NK-92 treated with Interleukin-12 subunit alpha and Interleukin-12 subunit beta, amount 100 ng/mL, for 24 hours (cell line): ENCODE results near the gene OXLD1.

Experiments used
- DNase-seq: peaks from one replicate; lab custom pipeline; 2025; lab: John Stamatoyannopoulos, UW

The OXLD1 gene

DNA sequence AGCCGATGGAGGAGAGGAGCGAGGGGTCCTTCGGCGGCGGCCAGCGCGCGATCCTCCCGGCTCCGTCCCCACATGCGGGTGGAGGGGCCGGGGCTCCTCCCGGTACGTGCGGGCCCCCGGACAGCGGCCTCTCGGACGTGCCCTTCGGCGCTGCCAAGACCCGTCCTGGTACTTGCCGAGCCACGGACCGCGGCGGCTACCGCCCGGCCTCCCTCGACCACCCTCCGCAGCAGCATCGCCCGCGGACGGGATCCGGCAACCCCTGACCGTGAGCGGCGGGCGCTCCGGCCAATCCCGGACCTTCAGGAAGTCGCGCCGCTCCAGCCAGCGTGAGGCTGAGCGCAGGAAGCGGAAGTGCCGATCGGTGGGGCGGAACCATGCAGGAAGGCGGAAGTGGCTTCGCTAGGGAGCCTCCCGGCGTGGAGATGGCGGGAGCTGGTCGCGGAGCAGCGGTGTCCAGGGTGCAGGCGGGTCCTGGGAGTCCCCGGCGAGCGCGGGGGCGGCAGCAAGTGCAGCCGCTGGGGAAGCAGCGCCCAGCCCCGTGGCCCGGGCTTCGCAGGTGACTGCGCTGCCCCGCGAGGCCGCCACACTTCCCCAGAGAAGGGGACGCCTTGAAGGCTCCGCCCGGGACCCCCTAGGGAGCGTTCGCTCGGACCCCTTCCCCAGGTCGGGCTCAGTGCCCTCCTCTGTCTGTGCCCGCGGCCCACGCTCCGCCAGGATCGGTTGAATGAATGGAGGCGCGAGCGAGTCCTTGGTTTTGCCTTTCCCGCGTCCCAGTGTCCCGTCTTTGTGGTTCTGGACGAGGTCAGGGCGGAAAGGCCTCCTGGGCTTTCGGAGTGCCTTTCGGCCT is at the start of gene OXLD1, which contains the start of gene CCDC137:
OXLD1 (minus strand) TSS at position 264 of the 850 bp plus-strand sequence; CDS start at position 236, 28 bp downstream.
CCDC137 (plus strand) TSS at position 396 of the 850 bp plus-strand sequence; CDS start at position 426, 30 bp downstream.
- DNase-seq = peak; percentile 92

DNA sequence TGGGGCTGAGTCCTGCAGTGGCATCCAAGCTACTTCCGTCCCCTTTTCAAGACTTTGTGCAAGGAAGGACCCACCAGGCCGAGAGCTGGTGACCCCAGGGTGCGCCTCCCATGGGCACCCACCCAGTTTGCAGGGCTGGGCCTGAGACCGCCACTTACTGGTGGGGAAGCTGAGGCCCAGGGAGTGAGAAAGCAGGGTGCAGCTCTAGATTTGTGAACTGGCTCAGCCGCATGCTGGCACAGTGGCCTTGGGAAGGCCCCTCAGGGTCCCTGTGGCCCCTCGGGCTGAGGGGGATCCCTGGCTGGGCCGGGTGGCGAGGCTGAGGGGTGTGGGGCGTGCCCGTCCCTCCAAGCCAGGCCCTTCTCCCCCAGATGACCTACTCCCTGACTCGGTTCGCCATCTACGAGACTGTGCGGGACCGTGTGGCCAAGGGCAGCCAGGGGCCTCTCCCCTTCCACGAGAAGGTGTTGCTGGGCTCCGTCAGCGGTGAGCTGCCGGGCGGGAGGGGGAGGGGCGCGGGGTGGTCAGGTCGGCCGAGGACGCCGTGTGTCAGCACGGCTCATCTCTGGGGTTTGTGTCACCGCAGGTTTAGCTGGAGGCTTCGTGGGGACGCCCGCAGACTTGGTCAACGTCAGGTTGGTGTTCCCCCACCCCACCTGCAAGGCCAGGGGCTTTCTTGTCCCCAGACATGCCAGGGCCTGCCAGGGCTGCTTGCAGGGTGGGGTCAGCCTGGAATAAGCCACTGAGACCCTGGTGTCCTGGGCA is 48.9 kb upstream of the OXLD1 start:
- no peak for DNase-seq

- DNase-seq = no peak
These were observed 48.2 kb upstream of the OXLD1 start for GRCh38 chr17:81714412-81715106.

DNA sequence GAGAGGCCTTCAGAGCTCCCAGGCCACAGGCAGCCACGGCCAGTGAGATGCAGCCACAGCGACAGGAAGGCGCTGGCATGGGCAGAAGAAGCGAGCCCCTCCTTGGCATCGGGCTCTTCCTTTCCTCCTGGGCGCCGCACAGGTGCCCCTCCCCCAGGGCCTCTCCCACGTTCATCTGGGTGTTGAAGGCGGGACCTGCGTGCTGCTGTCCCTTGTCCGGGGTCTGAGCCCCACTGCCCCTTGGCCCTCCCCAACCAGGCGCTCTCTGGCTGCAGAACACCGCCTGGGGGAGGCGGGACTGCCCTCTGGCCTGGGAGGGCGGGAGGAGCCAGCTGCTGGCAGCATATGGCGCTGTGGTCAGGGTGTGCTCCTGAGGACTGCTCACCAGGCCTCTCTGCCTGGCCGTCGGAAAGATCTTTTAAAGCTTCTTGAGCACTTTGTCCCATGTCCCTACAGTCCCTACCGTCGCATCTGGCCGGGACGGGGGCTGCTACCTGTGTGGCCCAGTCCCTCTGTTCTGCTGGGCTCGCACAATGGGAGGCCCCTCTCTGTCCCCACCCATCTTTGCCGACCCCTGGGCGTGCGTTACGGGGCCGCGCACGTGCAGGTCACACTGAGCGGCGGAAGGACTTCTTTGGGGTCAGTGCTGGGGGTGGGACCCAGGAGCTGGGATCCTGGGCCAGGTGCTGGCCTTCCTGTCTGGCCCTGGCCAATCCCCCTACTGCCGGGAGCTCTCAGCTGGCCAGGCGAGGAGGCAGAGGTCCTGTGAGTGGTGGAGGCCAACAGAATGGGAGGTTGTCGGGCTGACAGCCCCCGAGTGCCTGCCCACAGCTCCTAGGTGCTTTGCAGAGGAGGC is 47.4 kb upstream of the OXLD1 start:
- no peak for DNase-seq

DNA sequence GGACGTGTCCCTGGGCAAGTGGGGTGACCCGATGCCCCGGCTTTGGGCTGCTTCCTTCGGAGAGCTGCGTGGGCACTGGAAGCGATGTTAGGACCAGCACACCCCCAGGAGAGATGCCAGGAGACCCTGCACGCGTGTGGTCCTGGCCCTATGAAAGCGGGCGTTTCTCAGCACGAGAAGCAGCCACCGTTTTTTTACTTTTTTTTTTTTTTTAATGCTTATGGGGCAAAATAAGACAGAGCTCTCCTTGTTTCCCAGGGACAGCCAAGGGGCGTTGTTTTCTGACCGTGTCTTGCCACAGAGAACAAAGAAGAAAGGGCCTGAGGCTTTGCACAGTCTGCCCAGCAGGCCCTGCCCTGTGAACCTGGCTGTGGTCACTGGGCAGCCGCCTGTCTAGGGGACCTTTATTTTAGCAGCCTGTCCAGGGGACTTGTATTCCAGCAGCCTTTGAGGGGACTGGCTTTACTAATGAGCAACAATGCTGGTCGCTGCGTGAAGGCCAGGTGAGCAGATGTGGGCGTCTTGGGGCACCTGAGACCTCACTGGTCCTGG is 46.7 kb upstream of the OXLD1 start:
- no peak for DNase-seq

DNA sequence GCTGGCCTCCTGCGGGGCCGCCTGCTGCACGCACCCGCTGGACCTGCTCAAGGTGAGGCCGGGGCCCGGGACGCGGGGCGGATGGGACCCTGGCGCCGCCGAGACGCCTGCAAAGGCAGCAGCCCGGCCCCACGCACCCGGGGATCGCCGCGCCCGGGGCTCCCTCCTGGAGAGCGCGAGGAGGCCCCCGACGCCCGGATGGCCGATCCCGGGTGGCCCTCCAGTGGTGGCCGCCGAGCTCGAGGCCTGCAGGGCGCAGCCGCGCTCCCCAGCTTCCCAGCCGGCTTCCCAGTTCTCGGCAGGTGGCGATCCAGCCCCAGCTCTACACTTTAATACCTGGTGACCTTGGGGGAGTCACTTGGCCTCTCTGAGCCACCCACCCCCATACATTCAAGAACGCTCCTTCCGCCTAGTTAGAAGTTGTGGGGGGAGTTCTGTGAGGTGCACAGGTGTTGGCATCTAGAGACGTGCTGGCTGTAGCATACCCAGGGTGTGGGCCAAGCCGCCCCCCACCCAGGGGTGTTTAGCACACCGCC is 46.1 kb upstream of the OXLD1 start:
- no peak for DNase-seq

- peak; percentile 66 for DNase-seq
These were observed 45.5 kb upstream of the OXLD1 start, which contains the start of gene SLC25A10 for GRCh38 chr17:81711814-81712467. Gene SLC25A10, plus strand, starts transcription at chr17:81712284. Its CDS starts 143 bp downstream, at chr17:81712427.

GRCh38 chr17:81710514-81711308 is 44.3 kb upstream of the OXLD1 start:
- no peak for DNase-seq

GRCh38 chr17:81708739-81709185 is 42.4 kb upstream of the OXLD1 start:
- DNase-seq = no peak

DNA sequence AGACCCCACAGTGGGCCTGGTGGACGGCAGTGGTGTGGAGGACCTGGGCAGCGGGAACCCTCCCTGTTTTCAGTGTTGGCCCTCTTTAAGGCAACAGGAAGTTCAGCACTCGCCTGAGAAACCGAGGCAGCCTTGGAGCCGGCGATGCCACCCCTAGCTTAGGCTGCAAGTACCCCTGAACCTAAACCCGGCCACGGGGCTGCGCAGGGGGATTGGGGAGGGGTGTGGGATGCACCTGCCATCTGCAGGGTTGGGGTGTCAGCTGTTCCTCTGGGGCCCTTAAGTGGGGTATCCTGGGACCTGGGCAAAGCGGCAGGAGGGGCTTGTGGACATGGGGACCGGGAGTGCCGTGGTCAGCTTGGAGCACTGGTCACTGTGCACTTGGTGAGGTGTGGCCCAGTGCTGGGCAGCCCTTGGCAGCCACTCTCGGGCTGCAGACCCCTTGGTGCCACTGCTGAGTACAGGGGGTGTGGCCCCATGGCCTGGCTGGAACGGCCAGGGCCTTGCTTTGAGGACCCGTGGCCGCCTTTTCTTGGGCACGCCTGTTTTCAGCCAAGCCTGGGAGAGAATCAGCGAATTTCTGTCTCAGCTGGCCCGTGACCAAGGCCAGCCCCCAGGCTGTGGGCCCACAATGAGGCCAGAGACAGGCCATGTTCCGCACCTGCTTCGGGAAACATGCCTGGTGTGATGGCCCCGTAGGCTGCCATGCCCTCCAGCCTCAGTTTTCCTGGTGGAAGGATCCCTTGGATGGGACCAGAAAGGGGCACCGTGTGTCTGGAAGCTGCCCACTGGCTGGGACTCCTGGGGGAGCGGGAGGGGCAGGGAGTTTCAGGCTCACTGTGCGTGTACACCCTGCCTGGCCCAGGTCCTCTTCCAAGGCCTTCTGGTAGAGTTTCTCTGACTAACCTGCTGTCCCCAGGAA is 41.6 kb upstream of the OXLD1 start:
- DNase-seq = no peak

DNA sequence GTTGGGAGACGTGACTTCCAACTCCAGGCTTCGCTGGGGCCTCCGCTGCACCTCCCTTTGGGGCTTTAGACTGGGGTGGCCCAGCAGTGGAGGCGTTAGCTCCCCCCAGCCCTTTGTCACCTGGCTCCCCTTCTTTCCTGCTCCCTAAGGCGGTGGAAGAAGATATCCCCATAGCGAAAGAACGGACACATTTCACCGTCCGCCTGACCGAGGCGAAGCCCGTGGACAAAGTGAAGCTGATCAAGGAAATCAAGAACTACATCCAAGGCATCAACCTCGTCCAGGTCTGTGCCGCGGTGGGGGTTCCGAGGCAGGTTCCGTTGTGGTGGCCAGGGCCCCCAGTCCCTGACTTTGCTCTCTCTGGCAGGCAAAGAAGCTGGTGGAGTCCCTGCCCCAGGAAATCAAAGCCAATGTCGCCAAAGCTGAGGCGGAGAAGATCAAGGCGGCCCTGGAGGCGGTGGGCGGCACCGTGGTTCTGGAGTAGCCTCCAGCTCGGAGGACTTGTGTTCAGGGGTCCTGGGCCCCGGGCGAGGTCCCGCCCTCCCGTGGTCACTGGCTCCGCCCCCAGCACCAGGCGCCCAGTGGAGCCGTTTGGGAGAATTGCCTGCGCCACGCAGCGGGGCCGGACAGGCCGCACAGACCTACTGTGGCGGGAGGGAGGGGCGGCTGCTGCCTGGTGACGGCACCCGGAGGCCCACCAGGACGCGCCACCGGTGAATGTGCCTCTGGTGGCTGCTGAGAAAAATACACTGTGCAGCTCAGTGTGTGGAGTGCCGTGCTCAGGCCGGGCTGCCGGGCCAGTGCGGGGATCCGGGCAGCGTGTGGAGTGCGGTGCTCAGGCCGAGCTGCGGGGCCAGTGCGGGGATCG is 40.6 kb upstream of the OXLD1 start:
- DNase-seq = no peak

DNA sequence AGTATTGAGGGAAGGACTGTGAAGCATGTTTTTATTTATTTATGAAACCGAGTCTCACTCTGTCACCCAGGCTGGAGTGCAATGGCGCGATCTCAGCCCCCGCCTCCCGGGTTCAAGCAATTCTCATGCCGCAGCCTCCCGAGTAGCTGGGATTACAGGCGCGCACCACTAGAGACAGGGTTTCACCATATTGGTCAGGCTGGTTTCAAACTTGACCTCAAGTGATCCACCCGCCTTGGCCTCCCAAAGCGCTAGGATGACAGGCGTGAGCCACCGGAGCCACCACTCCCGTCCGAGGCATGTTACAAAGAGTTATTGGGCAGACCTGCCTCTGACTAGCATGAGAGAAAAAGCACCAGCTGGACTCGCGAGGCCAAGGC is 39.8 kb upstream of the OXLD1 start:
- no peak for DNase-seq

DNA sequence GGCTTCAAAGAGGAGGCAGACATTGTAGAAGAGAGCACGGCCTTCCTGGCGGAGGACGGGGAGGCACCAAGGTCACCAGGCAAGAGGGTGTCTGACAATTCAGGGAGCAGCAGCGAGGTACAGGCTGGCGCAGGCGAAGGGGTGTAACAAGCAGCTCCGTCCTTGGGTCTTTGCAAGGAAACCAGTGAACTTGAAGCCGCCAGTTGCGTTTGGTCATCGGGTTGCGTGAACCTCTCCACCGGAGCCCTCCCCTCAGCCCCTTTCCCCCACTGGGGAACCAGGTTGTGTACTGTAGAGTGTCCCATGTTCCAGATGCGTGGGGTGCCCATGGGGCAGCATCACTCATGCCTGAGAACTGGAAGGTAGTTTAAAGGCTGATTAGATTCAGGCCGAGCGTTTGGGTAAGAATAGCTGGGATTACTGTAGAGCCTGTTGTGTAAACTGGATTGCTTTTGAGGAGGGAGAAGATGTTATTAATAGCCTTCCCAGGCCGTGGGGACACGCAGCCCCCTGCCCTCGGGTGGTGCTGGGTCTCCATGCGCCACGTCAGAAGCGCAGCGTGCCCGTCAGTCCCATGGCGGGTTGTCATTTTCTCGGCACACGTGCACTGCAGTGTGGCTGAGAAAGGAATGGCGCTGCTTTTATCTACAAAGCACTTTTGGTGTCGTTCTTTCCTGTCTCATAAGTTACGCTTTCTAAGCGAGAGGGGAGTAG is 39.3 kb upstream of the OXLD1 start:
- no peak for DNase-seq

- no peak for DNase-seq
These were observed 37.6 kb upstream of the OXLD1 start for GRCh38 chr17:81703747-81704654.

- DNase-seq = peak; percentile 91
These were observed 36.7 kb upstream of the OXLD1 start, which contains the start of gene MRPL12 for GRCh38 chr17:81702934-81703746. Gene MRPL12, plus strand, starts transcription at chr17:81703367. Its CDS starts 135 bp downstream, at chr17:81703502.
